Bronchial epithelial cell (primary cell): Measurements from ENCODE around the gene LAMB1. TPM values are rescaled to one million over a fixed set of nuclear protein-coding genes. Genes with fewer than 3 reads are reported as not detected.

Source experiments
- DNase-seq: peaks from one replicate; pipeline ENCODE4 v3.0.0-alpha.2; 2010; ENCODE audit warnings: low read depth
- FAIRE-seq: peaks from 2 replicates; lab custom pipeline; 2011; peaks lifted over from hg19 to GRCh38; lab: Jason Lieb, UNC
- H3K27me3 ChIP-seq: 2 replicates; pipeline ENCODE4 v1.5.1; 2011; ENCODE audit warnings: low read length; ENCODE audit not compliant: control insufficient read depth, insufficient read depth
- H3K36me3 ChIP-seq: 2 replicates; pipeline ENCODE4 v1.5.1; 2011; ENCODE audit warnings: low read length; ENCODE audit not compliant: control insufficient read depth, insufficient read depth
- H3K4me3 ChIP-seq: 2 replicates; pipeline ENCODE4 v1.5.1; 2011; ENCODE audit warnings: mild to moderate bottlenecking, low read depth, low read length, control low read depth
- CTCF ChIP-seq: IDR thresholded peaks from 2 replicates; pipeline ENCODE4 v1.5.1; 2011; ENCODE audit warnings: mild to moderate bottlenecking, moderate library complexity, low read length, control low read depth, inconsistent platforms; ENCODE audit not compliant: insufficient read depth, severe bottlenecking
- total RNA-seq: library from RNA; depleted of rRNA; stranded (reverse); fragments of >200 nt; gene quantifications from 2 replicates; pipeline ENCODE4 v1.2.1, GENCODE V29; 2014

Gene LAMB1
- total RNA-seq, 1 donor from 2014 or later, result 75.8 TPM

- FAIRE-seq (no peak), DNase-seq (peak; percentile 55)
- Histone ChIP-seq H3K27me3 (no peaks in the 10 kb centered on the region), H3K4me3 (peak overlapping the region; percentile 54), H3K36me3 (no peaks in the 10 kb centered on the region)
- TF ChIP-seq CTCF, result peak; percentile 33
These were observed 1.8 kb downstream of the LAMB1 start for GRCh38 chr7:108000875-108001763.

DNA sequence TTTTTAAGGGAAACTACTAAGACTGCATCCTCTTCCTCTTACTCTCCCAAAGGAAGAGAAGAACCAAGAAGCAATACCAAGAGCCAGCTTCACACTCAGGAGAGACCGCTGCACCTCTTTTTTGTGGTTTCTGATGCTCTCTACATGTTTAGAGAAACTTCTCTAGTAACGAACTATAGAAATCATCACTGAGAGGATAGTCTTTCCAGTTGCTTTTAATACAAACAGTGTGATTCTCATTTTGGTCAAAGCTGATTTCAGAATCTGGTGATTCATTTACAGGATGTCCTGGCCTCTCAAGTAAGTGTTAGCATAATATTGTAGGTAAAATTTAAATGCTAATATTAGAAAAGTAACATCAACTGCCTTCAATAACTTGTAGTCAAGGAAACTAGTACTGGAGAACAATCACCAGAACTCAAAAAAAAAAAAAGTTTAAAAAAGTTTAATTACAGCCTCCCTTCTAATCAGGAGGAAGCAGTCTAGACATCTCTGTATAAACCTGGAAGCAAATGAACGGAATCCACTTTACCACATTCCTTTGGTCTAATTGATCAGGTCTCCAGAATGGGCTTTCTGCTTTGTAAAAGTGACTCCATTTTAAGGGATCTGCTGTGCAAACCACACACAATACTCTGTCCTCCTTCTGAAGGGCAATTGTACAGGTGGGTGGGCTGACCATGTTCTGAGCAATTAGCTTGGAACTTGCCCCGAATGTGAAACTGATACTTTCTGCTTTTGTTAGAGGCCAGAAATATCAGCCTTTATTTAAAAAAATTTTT is 3.0 kb downstream of the LAMB1 start:
- no peak for TF ChIP-seq CTCF
- Histone ChIP-seq H3K4me3 (no peak overlapping the region), H3K27me3 (no peaks in the 10 kb centered on the region), H3K36me3 (no peaks in the 10 kb centered on the region)
- FAIRE-seq, result no peak
- peak; percentile 61 for DNase-seq

DNA sequence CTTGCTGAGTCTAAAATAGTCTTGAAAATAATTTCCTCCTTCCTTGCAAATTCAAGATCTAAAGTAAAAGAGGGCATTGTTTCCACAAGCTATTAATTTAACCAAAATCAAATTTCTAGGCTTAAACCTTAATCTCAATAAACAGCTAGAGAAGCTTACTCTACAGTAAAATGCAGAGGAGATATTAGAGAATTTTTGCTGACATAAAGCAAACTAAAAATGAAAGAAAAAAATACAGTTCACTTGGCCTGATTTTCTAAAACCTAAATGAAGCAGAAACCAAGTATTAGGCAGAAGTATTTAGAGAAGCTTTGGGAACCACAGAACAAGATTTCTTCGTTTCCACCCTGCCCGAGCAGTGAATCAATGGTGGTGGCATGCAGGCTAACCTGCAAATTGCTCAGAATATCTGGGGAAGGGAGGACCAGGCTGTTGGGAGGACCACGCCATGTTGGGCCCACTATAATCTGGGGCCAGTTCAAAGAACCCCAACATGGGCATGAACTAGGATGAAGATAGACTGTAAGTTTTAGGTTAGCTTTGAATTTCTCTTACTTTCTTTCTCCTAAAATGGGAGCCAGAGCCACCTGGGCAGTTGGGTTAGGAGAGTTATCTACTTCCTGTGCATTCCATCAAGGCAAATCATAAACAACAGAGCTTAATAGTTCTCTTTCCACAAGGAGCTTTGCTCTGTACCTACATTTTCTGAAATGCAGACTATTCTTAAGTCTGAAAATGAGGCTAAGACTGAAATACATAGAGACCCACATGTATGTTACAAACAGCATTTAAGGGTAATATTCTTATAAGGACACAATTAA is 4.1 kb downstream of the LAMB1 start:
- DNase-seq, result peak; percentile 56
- no peak for TF ChIP-seq CTCF
- Histone ChIP-seq H3K4me3 (no peak overlapping the region), H3K36me3 (no peaks in the 10 kb centered on the region), H3K27me3 (no peaks in the 10 kb centered on the region)
- no peak for FAIRE-seq

GRCh38 chr7:107998150-107998549 is 4.8 kb downstream of the LAMB1 start:
- TF ChIP-seq CTCF, result no peak
- DNase-seq (peak; percentile 71), FAIRE-seq (no peak)
- no peaks in the 10 kb centered on the region for H3K27me3 ChIP-seq
- no peak overlapping the region for H3K4me3 ChIP-seq
- peaks cover 3% of the 10 kb centered on the region for H3K36me3 ChIP-seq

- no peak for TF ChIP-seq CTCF
- Histone ChIP-seq H3K27me3 (no peaks in the 10 kb centered on the region), H3K36me3 (peaks cover 7% of the 10 kb centered on the region), H3K4me3 (no peak overlapping the region)
- FAIRE-seq (no peak), DNase-seq (peak; percentile 70)
These were observed 6.7 kb downstream of the LAMB1 start for GRCh38 chr7:107996072-107996882.
